ENCODE measurements around the gene ITPRIP.

ITPRIP gene

DNA sequence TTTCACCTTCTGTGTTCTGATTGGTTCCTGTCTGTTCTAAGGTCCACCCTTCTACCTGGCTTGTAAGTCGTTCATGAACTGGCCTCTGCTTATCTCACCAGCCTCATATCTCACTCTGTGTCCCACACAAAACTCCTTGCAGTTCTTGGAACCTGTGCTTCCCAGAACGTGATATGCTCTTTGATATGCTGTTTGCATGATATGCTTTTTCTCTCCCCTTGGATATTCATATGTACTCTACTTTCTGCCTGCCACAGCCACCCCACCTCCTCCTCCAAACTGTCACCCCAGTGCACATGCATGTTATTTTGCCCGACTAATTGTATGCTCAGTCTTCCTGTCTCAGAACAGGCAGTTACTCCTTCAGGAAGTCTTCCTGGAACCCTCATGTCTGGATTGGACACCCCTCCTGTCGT, 1.9 kb upstream of the ITPRIP start:
- no peak for DNase-seq (ENCODE audit: low read depth)

DNA sequence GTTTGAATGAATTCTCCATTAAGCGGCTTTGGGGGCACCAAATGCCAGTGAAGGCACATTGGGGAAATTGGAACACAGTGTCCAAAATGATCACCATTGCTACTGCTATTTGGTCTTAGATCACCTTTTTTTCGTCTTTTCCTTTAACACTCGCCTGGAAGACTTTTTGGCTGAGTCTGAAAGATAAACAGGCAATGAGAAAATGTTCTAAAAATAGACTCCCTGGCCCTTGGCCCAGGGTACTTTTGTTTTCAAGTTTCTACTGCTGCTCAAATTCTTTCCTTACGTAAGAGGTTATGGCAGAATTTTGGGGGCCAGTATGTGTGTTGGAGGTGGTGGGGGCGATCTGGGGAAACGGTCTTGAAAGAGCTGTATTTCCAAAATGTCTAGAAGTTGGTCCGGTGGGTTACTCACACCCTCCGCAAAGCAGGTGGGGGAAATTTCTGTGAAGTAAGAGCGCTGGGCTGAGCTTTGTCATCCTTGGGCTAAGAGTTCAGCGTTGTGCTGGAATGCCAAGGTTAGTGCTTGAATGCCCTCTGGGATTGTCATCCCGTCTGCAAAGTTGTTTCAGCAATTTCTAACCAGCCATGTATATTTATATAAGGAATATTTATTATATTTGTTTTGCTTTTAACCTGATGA, 1.3 kb upstream of the ITPRIP start:
- peak; percentile 68 for DNase-seq (ENCODE audit: low read depth)

DNA sequence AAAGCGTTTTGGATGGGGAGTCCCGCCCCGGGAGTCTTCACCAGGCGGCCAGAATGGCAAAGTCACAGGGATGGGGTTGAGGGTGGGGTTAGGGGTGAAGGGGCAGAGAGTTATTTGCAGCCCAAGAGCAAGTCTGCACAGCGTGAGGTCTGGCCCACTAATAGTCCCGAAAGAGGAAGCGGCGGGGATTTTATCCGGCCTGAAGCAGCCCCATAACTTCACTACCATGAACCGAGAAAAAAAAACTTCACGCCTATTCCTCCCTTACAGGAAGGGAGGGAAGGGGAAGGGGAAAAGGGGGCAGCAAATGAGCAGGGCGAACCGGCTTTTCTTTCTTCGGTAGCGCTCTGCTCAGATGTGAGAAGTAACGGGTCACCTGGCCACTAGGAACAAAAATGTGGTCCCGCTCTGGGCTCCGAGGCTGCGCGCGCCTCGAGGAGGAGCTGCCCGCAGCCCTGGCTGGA, 712 bp downstream of the ITPRIP start:
- DNase-seq (ENCODE audit: low read depth): no peak

DNA sequence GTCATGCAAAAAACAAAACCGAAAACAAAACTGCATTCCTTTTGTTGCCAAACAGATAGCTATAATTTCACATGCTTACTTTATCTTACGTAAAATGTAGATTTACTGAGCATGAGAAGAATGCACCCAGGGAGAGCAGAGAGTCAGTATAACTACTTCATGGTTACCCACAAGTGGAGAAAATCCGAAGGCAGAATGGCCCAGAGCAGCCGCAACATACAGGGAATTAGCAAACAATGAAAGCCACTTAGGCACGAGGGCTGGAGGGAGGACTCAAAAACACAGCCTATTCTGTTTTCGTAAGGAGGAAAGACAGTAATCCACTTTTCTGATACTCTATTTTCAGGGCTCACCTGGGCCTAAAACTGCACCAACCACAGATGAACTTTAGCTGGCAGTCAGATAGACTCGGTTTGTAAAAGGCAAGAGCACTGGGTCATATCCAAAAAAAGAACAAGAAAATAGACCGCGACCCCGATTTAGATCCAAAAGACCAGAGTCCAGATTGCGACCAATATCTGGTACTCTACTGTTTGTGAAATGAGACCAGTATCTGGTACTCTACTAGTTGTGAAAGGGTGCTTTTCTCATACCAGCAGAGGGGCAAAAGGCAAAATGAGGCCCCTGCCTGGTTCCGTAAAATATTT, 1.3 kb downstream of the ITPRIP start:
- DNase-seq (ENCODE audit: low read depth): peak; percentile 84

- no peak for DNase-seq (ENCODE audit: low read depth)
Measured at GRCh38 chr10:104334965-104335650, 3.2 kb downstream of the ITPRIP start.

DNA sequence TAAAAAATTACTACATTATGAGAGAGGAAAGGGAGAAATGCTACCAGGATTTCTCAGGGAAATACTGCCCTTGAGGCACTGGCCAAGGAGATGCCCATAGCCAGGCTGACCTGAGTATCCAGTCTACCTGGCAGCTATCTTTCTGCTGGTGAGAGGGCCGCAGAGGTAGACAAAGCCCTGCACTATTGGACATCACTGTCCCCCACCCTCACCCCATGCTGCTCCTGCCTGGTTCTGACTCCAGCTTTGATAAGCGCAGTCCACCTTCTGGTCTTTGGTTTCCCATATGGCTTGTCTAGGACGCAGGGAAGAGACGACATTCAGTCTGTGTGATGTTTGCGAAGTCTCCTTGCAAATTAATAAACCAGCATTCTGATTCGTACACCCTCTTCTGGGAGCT, 3.7 kb downstream of the ITPRIP start:
- no peak for DNase-seq (ENCODE audit: low read depth)

- no peak for DNase-seq (ENCODE audit: low read depth)
Measured at GRCh38 chr10:104333728-104334373, 4.4 kb downstream of the ITPRIP start.

DNA sequence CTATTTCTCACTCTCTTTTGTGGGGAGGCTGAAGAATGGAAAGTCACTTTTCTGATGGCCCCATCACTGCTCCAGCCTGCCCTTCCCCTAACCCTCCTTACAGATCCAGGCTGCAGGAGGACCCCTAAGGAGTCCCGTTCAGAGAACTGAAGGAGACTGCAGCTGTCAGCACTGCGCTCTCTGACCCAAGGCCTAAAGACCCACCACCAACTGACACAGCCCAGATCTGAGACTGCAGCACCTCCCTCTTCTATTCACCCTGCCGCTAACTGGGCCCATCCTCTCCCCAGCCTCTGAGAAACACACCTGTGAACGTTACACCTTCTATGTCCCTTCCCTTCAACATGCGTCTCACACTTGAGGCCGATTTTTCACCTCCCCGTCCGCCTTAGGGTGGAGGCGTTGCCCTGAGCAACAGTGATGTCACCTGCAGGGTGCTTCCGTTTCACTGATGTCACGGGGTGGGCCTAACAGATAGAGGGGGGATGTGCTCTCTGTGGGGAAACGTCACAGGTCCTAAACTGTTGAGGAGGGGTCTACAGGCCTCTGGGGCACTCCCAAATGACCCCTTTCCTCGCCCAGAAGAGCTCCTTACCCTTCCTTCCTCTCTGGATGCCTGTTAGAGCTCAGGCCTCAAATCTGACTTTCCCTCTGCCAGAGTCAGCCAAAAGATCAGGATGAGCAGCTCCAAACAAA, 5.1 kb downstream of the ITPRIP start:
- DNase-seq (ENCODE audit: low read depth): no peak

GRCh38 chr10:104332243-104333031, 5.8 kb downstream of the ITPRIP start:
- DNase-seq (ENCODE audit: low read depth): no peak

DNA sequence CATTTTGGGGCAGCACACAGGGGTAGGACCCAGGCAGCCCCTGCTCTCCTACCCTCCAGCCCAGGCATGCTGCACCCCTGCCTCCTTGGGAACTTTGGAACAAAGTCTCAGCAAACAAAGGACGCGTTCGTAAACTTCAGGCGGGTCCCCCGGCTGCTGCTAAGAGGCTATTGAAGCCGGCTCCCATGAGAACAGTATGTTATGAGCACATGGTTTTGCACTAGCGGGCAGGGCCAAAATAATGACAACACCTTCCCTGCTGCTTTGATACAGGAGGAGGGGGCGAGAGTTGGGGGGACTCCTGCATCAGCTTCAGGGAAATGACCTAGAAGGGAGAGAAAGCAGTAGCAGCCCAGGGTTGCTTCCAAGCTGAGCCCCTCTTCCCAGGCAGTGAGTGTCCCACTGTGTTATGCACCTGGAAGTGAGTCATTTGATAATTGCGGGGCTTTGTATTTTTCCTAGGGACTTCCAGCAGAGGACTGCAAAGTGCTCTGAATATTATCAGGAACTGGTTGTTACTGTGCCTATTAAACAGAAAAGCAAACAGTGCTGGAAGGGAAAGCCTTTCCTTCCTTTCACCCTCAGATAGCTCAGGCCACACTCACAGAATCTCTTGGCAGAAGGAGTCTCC, 6.9 kb downstream of the ITPRIP start:
- no peak for DNase-seq (ENCODE audit: low read depth)

DNA sequence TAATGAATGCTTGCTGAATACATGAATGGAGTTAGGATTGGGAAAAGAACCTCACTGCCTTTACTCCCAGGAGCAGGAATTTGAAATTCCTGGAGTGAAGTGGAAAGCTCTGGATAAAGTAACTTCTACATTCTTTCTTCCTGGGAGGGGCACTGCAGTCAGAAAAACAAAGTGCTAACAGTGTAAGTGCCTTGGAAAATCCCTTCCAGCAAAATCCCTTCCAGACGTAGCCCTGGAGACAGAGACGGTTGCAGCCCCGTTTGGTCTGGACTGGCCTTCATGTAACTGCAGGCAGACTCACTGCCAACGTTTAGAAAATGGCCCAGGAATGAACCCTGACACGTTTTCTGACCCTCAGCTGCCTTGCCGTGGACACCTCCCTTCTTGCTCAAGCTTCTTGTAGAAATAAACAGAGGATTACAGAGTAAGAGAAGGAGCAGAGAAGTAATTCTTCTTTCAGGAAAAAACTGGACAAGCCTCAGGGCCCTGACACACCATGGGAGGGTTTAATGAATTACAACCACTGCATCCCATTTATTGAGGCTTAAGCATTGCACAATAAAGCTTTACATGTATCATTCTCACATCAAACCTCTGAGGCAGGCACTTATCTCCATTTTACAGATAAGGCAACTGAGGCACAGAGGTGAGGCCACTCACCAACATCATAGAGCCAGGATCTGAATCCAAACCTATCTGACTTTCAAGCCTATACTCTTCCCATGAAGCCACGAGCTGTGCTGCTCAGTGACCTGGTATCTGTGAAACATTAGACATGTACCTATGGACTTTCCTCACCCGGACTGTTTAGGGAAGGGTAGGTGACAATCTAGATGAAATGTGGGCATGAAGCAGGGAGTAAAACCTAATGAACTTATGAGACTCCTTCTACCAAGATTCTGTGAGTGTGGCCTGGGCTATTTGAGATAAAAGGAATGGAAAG, 7.8 kb downstream of the ITPRIP start:
- peak; percentile 97 for DNase-seq (ENCODE audit: low read depth)

DNA sequence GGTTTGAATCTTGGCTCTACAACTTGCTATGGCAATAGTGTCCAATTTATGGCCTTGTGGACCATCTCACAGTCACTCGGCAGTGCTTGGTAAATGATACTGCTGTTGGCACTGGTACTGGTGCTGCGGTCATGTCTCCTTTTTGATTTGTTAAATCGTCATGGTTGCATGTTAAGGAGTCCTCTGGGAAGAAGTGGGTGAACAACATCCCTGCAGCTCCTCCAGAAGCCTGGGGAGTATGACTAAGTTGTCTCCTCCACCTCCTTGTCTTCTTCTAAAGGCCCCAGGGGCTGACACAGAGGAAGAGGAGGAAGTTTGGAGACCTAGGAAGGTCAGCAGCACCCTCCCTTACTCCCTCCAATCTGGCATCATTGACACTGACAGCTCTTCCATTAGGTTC, 8.5 kb downstream of the ITPRIP start:
- peak; percentile 90 for DNase-seq (ENCODE audit: low read depth)

DNA sequence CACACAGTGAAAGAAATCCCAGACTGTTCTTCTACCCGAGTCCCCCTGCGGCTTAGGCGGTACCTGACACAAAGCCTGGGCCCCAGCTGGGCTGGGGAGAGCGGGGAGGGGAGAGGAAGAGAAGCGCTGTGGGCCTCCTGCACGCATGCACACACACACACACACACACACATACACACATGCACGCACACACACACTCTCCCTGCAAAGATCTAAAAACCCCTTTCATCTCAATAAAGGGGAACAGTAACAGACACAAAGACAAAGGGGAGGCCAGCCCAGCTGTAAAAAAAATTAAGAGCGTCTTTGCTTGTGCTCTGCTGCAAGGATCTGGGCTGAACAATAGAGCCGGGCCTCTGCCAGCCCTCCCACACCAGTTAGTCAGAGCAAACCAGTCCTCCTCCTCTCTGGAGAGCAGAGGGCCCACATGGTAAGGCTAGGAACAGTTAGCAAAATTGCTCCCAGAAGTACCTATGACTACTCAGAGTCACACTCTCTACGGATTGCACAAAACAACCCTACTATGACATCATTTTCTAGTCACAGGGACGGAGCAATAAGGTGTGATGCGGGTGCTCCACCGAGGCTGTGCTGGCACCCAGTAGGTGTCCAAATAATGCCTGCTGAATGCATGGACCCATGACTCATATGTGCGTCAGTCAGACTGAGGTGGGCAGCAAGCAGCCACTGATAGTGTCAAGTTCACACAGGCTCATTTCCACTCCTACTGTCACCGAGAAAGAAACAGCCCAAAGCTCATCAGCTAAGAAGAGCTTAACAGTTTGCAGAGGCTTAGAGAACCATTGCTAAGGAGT, 9.2 kb downstream of the ITPRIP start:
- DNase-seq (ENCODE audit: low read depth): peak; percentile 92

- DNase-seq (ENCODE audit: low read depth): no peak
Measured at GRCh38 chr10:104328646-104328895, 9.7 kb downstream of the ITPRIP start.

- DNase-seq (ENCODE audit: low read depth): peak; percentile 75
Measured at GRCh38 chr10:104327745-104328645, 10.3 kb downstream of the ITPRIP start.

DNA sequence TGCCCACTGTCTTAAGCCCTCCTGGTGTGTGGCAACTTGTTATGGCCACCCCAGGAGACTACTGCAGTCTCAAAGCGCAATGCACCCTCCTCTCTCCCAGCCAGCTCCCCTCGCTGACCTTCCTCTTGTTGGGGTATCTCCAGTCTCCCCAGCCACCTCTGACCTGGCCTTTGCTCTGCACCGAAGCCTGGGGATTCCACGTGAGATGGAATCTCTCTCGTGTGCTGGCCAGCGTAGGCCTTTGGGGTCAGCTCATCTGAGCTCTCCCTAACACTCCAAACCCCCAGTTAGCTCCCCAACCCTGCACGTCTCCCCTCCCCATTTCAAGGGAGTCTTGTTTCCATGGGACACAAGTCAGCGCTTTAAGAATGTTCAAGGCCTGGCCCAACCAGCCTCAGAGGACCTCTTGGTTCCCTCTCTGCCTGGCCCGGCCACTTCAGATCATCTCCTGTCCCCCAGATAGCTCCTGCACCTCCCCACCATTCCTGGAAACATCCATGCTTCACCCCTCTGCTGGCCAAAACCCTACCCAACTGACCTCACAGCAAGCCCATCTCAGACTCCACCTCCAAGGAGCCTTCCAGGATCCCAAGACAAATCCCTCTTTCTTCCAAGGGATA, 11.2 kb downstream of the ITPRIP start:
- DNase-seq (ENCODE audit: low read depth): no peak
